Tibial artery (tissue), 4 donors: ENCODE measurements around the gene CDH4.

ENCODE experiments used
- DNase-seq, 2 donors: peaks; one replicate each; pipeline ENCODE4 v3.0.0-alpha.2; 2019
- H3K27ac ChIP-seq, 2 donors: fragments of 200-600 bp; sonication (generic) in 1 of 2; 1 replicate in 1 of 2; 2 replicates in 1 of 2; pipeline ENCODE4 v1.5.1; 2018 to 2019; ENCODE audit warnings: mild to moderate bottlenecking in 1 of 2
- H3K27me3 ChIP-seq, 2 donors: fragments of 200-600 bp; sonication (generic) in 1 of 2; one replicate each; pipeline versions ENCODE4 v1.5.1 to v1.6.0; 2016 to 2019
- H3K36me3 ChIP-seq, 3 donors: fragments of 200-600 bp; sonication (generic) in 2 of 3; one replicate each; pipeline ENCODE4 v1.5.1; 2016 to 2019; ENCODE audit warnings: mild to moderate bottlenecking in 2 of 3
- H3K4me1 ChIP-seq, 4 donors: fragments of 200-600 bp; sonication (generic) in 2 of 4; 1 replicate in 3 of 4; 2 replicates in 1 of 4; pipeline ENCODE4 v1.5.1; 2016 to 2019
- H3K4me3 ChIP-seq, 2 donors: fragments of 200-600 bp; sonication (generic) in 1 of 2; 1 replicate in 1 of 2; 2 replicates in 1 of 2; pipeline ENCODE4 v1.5.1; 2018 to 2019; ENCODE audit warnings: mild to moderate bottlenecking in 2 of 2
- H3K9me3 ChIP-seq, 3 donors: fragments of 200-600 bp; sonication (generic) in 1 of 3; one replicate each; pipeline ENCODE4 v1.5.1; 2016 to 2019
- CTCF ChIP-seq, 2 experiments: fragments of 200-600 bp in 1 of 2; fragments of 450-650 bp in 1 of 2; IDR thresholded peaks; one replicate each; pipeline ENCODE4 v1.5.1; 2017 to 2019; ENCODE audit warnings: antibody characterized with exemption in 2 of 2, mild to moderate bottlenecking in 1 of 2, moderate library complexity in 1 of 2
- intact Hi-C: fragments of 100-400 bp; cut with DNase I; formaldehyde crosslinking; loops from one replicate; pipeline ENCODE4 v1.15.0; 2023; ENCODE audit warnings: low total_unique reads

CDH4 gene

GRCh38 chr20:61640131-61640870 is 388.2 kb downstream of the CDH4 start:
- intact Hi-C loops = no loop called here
- H3K4me3 ChIP-seq = no peak overlapping the region
- H3K27me3 ChIP-seq = peaks cover 0 to 17% of the 10 kb centered on the region in 2 donors
- no peak overlapping the region for H3K27ac ChIP-seq
- H3K36me3 ChIP-seq = no peaks in the 10 kb centered on the region
- DNase-seq = no peak
- no peak for TF ChIP-seq CTCF (IDR thresholded peaks at IDR 0.05)
- no peaks in the 10 kb centered on the region for H3K9me3 ChIP-seq
- no peaks in the 10 kb centered on the region for H3K4me1 ChIP-seq

GRCh38 chr20:61640871-61641245 is 388.8 kb downstream of the CDH4 start:
- no peak overlapping the region for H3K27ac ChIP-seq
- H3K9me3 ChIP-seq = no peaks in the 10 kb centered on the region
- H3K27me3 ChIP-seq = peaks cover 0 to 16% of the 10 kb centered on the region in 2 donors
- no peak overlapping the region for H3K4me3 ChIP-seq
- no peaks in the 10 kb centered on the region for H3K4me1 ChIP-seq
- no peak for DNase-seq
- TF ChIP-seq CTCF (IDR thresholded peaks at IDR 0.05) = no peak
- intact Hi-C loops = no loop called here
- H3K36me3 ChIP-seq = no peaks in the 10 kb centered on the region

DNA sequence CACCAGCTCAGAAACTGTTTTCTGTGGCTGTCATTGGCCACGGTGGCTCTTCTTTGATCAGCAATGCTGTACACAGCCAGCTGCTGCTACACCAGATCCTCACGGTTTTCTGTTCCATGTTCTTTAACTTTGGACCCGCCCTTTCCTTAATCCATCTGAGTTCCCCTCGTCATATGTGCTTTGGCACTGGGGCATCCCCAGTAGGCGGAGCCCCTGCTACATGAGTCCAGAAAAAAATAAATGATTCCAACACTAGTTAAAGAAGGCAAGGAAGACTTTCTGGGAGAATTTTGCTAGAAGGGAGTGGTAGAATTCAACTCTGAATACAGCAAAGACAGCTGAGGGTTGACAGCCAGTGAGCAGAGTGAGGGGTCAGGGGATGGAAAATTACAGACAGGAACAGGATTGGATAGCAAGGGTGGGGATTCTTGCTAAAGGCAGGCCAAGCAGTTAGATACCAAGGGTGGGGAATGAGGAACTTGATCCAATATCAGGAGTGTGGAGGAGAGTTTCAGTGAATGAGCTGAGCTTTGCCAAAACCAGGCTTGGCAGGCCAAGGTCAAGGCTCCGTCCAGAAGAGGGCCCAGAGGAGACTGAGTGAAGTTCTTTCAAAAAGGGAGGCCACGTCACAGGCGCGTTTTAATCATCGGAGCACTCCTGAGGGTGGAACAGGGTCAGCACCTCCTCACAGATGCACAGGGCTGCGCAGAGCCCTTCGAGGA is 391.8 kb downstream of the CDH4 start:
- H3K36me3 ChIP-seq = no peaks in the 10 kb centered on the region
- DNase-seq = no peak
- no peak overlapping the region for H3K4me3 ChIP-seq
- TF ChIP-seq CTCF (IDR thresholded peaks at IDR 0.05) = no peak
- intact Hi-C loops = no loop called here
- no peaks in the 10 kb centered on the region for H3K9me3 ChIP-seq
- H3K27ac ChIP-seq = no peak overlapping the region
- H3K27me3 ChIP-seq = peaks cover 0 to 7% of the 10 kb centered on the region in 2 donors
- H3K4me1 ChIP-seq = no peaks in the 10 kb centered on the region

DNA sequence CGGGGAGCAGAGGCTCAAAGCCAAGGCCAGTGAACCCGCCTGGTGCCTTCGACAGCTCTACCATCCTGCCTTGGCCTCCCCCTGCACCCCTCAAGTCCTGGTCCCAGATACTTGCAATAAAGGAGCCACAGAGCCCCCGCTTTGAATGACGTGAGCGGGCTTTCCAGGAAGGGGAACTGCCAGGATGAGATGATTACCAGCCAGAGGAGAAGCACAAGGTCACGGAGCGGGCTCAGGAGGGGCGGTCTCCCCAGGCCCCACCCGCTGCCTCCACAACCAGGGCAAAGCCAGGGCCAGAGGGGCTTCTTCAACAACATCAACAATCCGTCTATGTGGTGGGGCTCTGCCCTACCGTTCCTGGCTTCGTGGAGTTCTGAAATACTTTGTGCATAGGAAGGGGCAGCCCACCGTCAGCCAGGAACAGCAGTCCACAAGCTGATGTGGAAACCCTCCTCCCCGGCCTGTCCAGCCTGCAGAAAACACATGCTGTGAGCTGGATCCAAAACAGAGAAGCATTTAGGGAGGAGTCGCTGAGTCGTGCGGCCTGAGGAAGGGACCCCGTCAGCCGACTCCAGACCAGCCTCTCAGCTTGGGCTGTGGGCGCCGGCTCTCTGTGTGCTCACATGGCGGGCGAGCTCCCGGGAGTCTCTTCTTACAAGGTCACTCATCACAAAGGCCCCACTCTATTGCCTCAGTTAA is 392.5 kb downstream of the CDH4 start:
- peaks cover 0 to 7% of the 10 kb centered on the region in 2 donors for H3K27me3 ChIP-seq
- no peak overlapping the region for H3K27ac ChIP-seq
- no peaks in the 10 kb centered on the region for H3K9me3 ChIP-seq
- DNase-seq = no peak
- no peaks in the 10 kb centered on the region for H3K4me1 ChIP-seq
- intact Hi-C loops = no loop called here
- H3K36me3 ChIP-seq = no peaks in the 10 kb centered on the region
- TF ChIP-seq CTCF (IDR thresholded peaks at IDR 0.05) = no peak
- H3K4me3 ChIP-seq = no peak overlapping the region

DNA sequence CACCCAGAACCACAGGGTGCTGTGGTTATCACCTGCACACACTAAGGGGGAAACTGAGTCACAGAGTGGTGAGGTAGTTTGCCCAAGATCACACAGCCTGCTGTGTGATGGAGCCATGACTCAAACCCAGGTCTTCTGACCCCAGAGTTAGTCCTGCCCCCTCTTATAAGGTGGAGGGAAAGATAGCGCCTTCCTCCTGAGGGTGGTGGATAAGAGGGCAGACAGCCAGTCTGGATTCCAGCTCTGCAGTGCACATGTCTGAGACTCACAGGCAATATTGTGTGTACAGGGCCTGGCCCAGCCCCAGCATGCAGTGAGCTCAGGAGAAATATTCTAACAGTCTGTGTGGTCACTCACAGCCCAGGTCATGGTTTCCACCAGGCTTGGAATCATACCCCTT is 393.7 kb downstream of the CDH4 start:
- no peak for DNase-seq
- Histone ChIP-seq H3K27me3 (peaks cover 0 to 7% of the 10 kb centered on the region in 2 donors), H3K36me3 (no peaks in the 10 kb centered on the region), H3K27ac (no peak overlapping the region), H3K4me1 (no peaks in the 10 kb centered on the region), H3K4me3 (no peak overlapping the region), H3K9me3 (no peaks in the 10 kb centered on the region)
- no peak for TF ChIP-seq CTCF (IDR thresholded peaks at IDR 0.05)
- intact Hi-C loops = no loop called here
